ENCODE data around the gene HERC3. TPM values are rescaled to one million over a fixed set of nuclear protein-coding genes. Genes with fewer than 3 reads are reported as not detected.

HERC3 gene
- polyA plus RNA-seq, 3 donors: 30.5 to 36.9 (median 36.7) TPM

DNA sequence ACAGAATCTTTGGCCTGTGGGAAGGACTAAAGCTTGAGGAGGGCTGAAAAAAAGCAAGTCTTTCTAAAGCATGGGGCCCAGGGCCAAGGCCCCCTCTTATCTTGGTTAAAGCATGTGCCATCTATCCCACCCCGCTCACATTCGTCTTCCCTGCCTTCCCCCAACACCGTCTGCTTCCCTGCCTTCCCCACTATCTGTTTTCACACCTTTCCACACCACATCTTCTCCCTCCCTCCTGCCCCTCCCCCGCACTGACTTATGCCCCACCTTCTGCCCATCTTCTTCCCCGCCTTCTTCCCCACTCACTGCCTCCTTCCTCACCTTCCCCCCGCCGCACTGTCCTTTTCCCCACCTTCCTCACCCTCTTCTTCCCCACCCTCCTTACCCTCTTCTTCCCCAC lies 106.2 kb downstream of the HERC3 start:
- Mint-ChIP-seq H3K4me1 (peaks cover 10% of the 10 kb centered on the region), H3K4me3 (no peak overlapping the region), H3K27me3 (ENCODE audit: low read depth in 3 of 3) (no peaks in the 10 kb centered on the region), H3K36me3 (peaks cover 53 to 62% of the 10 kb centered on the region in 2 donors), H3K9me3 (peaks cover 0 to 4% (median 0%) of the 10 kb centered on the region in 7 donors), H3K27ac (peak overlapping the region in 1 of 7 donors; percentile 36)
- Histone ChIP-seq H3K27me3 (ENCODE audit: control insufficient read depth in 2 of 2, insufficient read depth in 2 of 2, low read length in 2 of 2) (no peaks in the 10 kb centered on the region), H3K27ac (ENCODE audit: low read depth in 1 of 2, low read length in 2 of 2) (no peak overlapping the region), H3K4me2 (replicated peaks; ENCODE audit: extremely low read depth, low read length, poor library complexity, severe bottlenecking) (no peak overlapping the region), H3K79me2 (ENCODE audit: insufficient read depth, low read length) (no peaks in the 10 kb centered on the region), H3K4me3 (replicated peaks in 1 of 3; ENCODE audit: low read depth in 2 of 3, low read length in 3 of 3) (no peak overlapping the region), H3K9me3 (replicated peaks in 1 of 2; ENCODE audit: control insufficient read depth in 1 of 2, insufficient read depth in 1 of 2, low read length in 2 of 2) (no peaks in the 10 kb centered on the region), H2AFZ (ENCODE audit: insufficient read depth, low read depth, low read length, poor library complexity, severe bottlenecking) (no peak overlapping the region), H3K36me3 (replicated peaks in 1 of 2; ENCODE audit: control insufficient read depth in 1 of 2, insufficient read depth in 2 of 2, low read length in 2 of 2) (peaks cover 38 to 79% of the 10 kb centered on the region in 2 donors), H4K20me1 (ENCODE audit: insufficient read depth, low read length) (no peaks in the 10 kb centered on the region), H3K9ac (ENCODE audit: insufficient read depth, low read length, poor library complexity, severe bottlenecking) (no peak overlapping the region), H3K4me1 (ENCODE audit: control insufficient read depth in 1 of 2, insufficient read depth in 2 of 2, low read length in 2 of 2) (peaks cover 5% of the 10 kb centered on the region in 2 donors)
- intact Hi-C loops (cut with micrococcal nuclease): no loop called here
- TF ChIP-seq, protein P1, sequence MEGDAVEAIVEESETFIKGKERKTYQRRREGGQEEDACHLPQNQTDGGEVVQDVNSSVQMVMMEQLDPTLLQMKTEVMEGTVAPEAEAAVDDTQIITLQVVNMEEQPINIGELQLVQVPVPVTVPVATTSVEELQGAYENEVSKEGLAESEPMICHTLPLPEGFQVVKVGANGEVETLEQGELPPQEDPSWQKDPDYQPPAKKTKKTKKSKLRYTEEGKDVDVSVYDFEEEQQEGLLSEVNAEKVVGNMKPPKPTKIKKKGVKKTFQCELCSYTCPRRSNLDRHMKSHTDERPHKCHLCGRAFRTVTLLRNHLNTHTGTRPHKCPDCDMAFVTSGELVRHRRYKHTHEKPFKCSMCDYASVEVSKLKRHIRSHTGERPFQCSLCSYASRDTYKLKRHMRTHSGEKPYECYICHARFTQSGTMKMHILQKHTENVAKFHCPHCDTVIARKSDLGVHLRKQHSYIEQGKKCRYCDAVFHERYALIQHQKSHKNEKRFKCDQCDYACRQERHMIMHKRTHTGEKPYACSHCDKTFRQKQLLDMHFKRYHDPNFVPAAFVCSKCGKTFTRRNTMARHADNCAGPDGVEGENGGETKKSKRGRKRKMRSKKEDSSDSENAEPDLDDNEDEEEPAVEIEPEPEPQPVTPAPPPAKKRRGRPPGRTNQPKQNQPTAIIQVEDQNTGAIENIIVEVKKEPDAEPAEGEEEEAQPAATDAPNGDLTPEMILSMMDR (IDR thresholded peaks at IDR 0.05): no peak
- DNase-seq: no peak
- WGBS (ENCODE audit: insufficient coverage): 93% methylated on average over 6 of the region's 7 CpGs

DNA sequence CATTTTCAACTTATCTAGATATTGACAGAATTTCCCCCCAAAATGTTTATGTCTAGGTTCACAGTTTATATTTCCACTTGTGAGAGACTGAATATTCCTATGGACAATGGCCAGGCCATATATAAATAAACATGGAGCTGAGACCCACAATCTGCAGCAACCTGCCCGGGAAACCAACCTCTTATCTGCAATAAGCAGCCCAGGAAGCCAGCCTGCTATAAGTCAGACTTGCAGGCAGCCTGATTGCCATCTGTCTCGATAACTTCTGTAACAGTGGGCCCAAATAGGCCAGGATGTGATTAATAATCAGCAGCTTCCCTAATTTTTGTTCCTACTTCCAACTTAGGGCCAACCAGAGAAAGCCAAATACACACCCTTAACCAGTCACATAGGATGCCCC lies 110.5 kb downstream of the HERC3 start:
- Histone ChIP-seq H3K9me3 (replicated peaks in 1 of 2; ENCODE audit: control insufficient read depth in 1 of 2, insufficient read depth in 1 of 2, low read length in 2 of 2) (no peaks in the 10 kb centered on the region), H3K9ac (ENCODE audit: insufficient read depth, low read length, poor library complexity, severe bottlenecking) (no peak overlapping the region), H3K27ac (ENCODE audit: low read depth in 1 of 2, low read length in 2 of 2) (no peak overlapping the region), H3K4me2 (replicated peaks; ENCODE audit: extremely low read depth, low read length, poor library complexity, severe bottlenecking) (no peak overlapping the region), H3K27me3 (ENCODE audit: control insufficient read depth in 2 of 2, insufficient read depth in 2 of 2, low read length in 2 of 2) (no peaks in the 10 kb centered on the region), H4K20me1 (ENCODE audit: insufficient read depth, low read length) (peaks cover 6% of the 10 kb centered on the region), H2AFZ (ENCODE audit: insufficient read depth, low read depth, low read length, poor library complexity, severe bottlenecking) (no peak overlapping the region), H3K4me1 (ENCODE audit: control insufficient read depth in 1 of 2, insufficient read depth in 2 of 2, low read length in 2 of 2) (peaks cover 0 to 2% of the 10 kb centered on the region in 2 donors), H3K79me2 (ENCODE audit: insufficient read depth, low read length) (no peaks in the 10 kb centered on the region), H3K4me3 (replicated peaks in 1 of 3; ENCODE audit: low read depth in 2 of 3, low read length in 3 of 3) (no peak overlapping the region), H3K36me3 (replicated peaks in 1 of 2; ENCODE audit: control insufficient read depth in 1 of 2, insufficient read depth in 2 of 2, low read length in 2 of 2) (peaks cover 52 to 85% of the 10 kb centered on the region in 2 donors)
- TF ChIP-seq, protein P1 (IDR thresholded peaks at IDR 0.05): no peak
- H3K9me3 Mint-ChIP-seq: no peaks in the 10 kb centered on the region
- H3K4me1 Mint-ChIP-seq: peaks cover 6% of the 10 kb centered on the region
- H3K27me3 Mint-ChIP-seq (ENCODE audit: low read depth in 3 of 3): no peaks in the 10 kb centered on the region
- H3K36me3 Mint-ChIP-seq: peaks cover 64 to 72% of the 10 kb centered on the region in 2 donors
- intact Hi-C loops (cut with micrococcal nuclease): no loop called here
- WGBS (ENCODE audit: insufficient coverage): 58% methylated on average over 2 of the region's 2 CpGs
- DNase-seq: no peak
- no peak overlapping the region for H3K4me3 Mint-ChIP-seq
- H3K27ac Mint-ChIP-seq: peak overlapping the region in 3 of 7 donors; percentile 9 to 13 (median 11)
